A673 (cell line): ENCODE measurements around the gene CFAP20DC.

Experiments used
- CTCF ChIP-seq: fragments of 300-800, 200-600 bp; sonication (generic); conservative IDR thresholded peaks from 2 replicates; pipeline ENCODE4 v1.5.1; 2017; ENCODE audit warnings: low read depth, mild to moderate bottlenecking, antibody characterized with exemption, low read length, moderate library complexity, mixed read lengths
- EZH2 ChIP-seq: fragments of 200-600 bp; sonication (generic); IDR thresholded peaks from 2 replicates; pipeline ENCODE4 v1.6.1; 2017; ENCODE audit warnings: borderline replicate concordance, low read depth, mild to moderate bottlenecking, mixed read lengths, antibody characterized with exemption, low read length; ENCODE audit not compliant: poor library complexity, severe bottlenecking

- TF ChIP-seq EZH2 (no peak), CTCF (no peak)
These were observed 32.2 kb downstream of the CFAP20DC start for GRCh38 chr3:59017617-59017984.
